HEK293 (cell line): ENCODE measurements around the gene OR9I1.

Experiments used
- CTCF ChIA-PET: fragments of 350-600 bp; formaldehyde crosslinking; extraction: SDS; loops from one replicate; lab custom pipeline; 2021; ENCODE audit warnings: antibody characterized with exemption; lab: Yijun Ruan, JAX
- POLR2A ChIA-PET: fragments of 300-600 bp; formaldehyde crosslinking; extraction: SDS; loops from one replicate; lab custom pipeline; 2020; ENCODE audit warnings: antibody characterized with exemption, inconsistent platforms; lab: Yijun Ruan, JAX
- H3K27ac ChIP-seq: fragments of 200-500 bp; sonication (Bioruptor generic); 2 replicates; pipeline ENCODE4 v1.5.1; 2014; ENCODE audit warnings: low read depth, low read length, control low read depth, inconsistent platforms; ENCODE audit errors: extremely low read depth
- H3K36me3 ChIP-seq, 2 experiments: fragments of 200-500 bp in 1 of 2; sonication (Bioruptor generic) in 1 of 2; 1 replicate in 1 of 2; 2 replicates in 1 of 2; pipeline ENCODE4 v1.5.1; 2014 to 2017; ENCODE audit warnings: inconsistent platforms in 2 of 2, low read length in 2 of 2; ENCODE audit not compliant: control insufficient read depth in 2 of 2, insufficient read depth in 1 of 2
- H3K4me1 ChIP-seq: fragments of 200-500 bp; sonication (Bioruptor generic); 2 replicates; pipeline ENCODE4 v1.5.1; 2014; ENCODE audit warnings: mild to moderate bottlenecking, low read length, inconsistent platforms; ENCODE audit not compliant: control insufficient read depth, insufficient read depth
- H3K4me3 ChIP-seq: 2 replicates; pipeline ENCODE4 v1.5.1; 2011; ENCODE audit warnings: low read depth, mild to moderate bottlenecking, control low read depth, low read length, moderate library complexity
- H3K9me3 ChIP-seq: fragments of 200-500 bp; sonication (Bioruptor generic); 2 replicates; pipeline ENCODE4 v1.5.1; 2014; ENCODE audit warnings: low read depth, low read length, inconsistent platforms; ENCODE audit not compliant: control insufficient read depth, insufficient read depth
- GLI2 ChIP-seq: fragments of 450-650 bp; formaldehyde crosslinking; IDR thresholded peaks from 2 replicates; pipeline ENCODE4; 2017; ENCODE audit warnings: missing biosample characterization, missing genetic modification characterization, low read depth, borderline replicate concordance
- GLIS2 ChIP-seq: fragments of 450-650 bp; formaldehyde crosslinking; IDR thresholded peaks from 2 replicates; pipeline ENCODE4 v1.5.1; 2016; ENCODE audit warnings: missing biosample characterization, missing genetic modification characterization
- HOXD13 ChIP-seq: sonication (generic); formaldehyde crosslinking; IDR thresholded peaks from 2 replicates; pipeline ENCODE4 v1.8.0; 2022; ENCODE audit warnings: missing genetic modification reagents, borderline replicate concordance
- KLF16 ChIP-seq: fragments of 450-650 bp; formaldehyde crosslinking; IDR thresholded peaks from 2 replicates; pipeline ENCODE4 v1.5.1; 2017; ENCODE audit warnings: missing biosample characterization, missing genetic modification characterization
- KLF7 ChIP-seq: fragments of 450-650 bp; formaldehyde crosslinking; IDR thresholded peaks from 2 replicates; pipeline ENCODE4 v1.5.1; 2016; ENCODE audit warnings: missing biosample characterization, missing genetic modification characterization, borderline replicate concordance
- PRDM6 ChIP-seq: fragments of 450-650 bp; formaldehyde crosslinking; IDR thresholded peaks from 2 replicates; pipeline ENCODE4 v1.5.1; 2017; ENCODE audit warnings: missing biosample characterization, missing genetic modification characterization
- TSHZ1 ChIP-seq: fragments of 450-650 bp; formaldehyde crosslinking; IDR thresholded peaks from 2 replicates; pipeline ENCODE4 v1.5.1; 2016; ENCODE audit warnings: missing biosample characterization, missing genetic modification characterization, borderline replicate concordance
- ZBTB17 ChIP-seq: fragments of 450-650 bp; formaldehyde crosslinking; IDR thresholded peaks from 2 replicates; pipeline ENCODE4 v1.5.1; 2016; ENCODE audit warnings: missing biosample characterization, missing genetic modification characterization
- ZBTB20 ChIP-seq: fragments of 450-650 bp; formaldehyde crosslinking; IDR thresholded peaks from 2 replicates; pipeline ENCODE4 v1.5.1; 2016; ENCODE audit warnings: missing biosample characterization, missing genetic modification characterization
- ZBTB48 ChIP-seq: fragments of 450-650 bp; formaldehyde crosslinking; IDR thresholded peaks from 2 replicates; pipeline ENCODE4 v1.5.1; 2016; ENCODE audit warnings: missing biosample characterization, missing genetic modification characterization
- ZBTB7A ChIP-seq: fragments of 450-650 bp; formaldehyde crosslinking; IDR thresholded peaks from 2 replicates; pipeline ENCODE4 v1.5.1; 2016; ENCODE audit warnings: low read depth, missing biosample characterization, missing genetic modification characterization
- ZEB2 ChIP-seq: fragments of 450-650 bp; formaldehyde crosslinking; IDR thresholded peaks from 2 replicates; pipeline ENCODE4 v1.5.1; 2016; ENCODE audit warnings: missing biosample characterization, missing genetic modification characterization
- ZIC2 ChIP-seq: fragments of 450-650 bp; formaldehyde crosslinking; IDR thresholded peaks from 2 replicates; pipeline ENCODE4 v1.5.1; 2016; ENCODE audit warnings: missing biosample characterization, missing genetic modification characterization
- ZNF19 ChIP-seq: fragments of 450-650 bp; formaldehyde crosslinking; IDR thresholded peaks from 2 replicates; pipeline ENCODE4; 2016; ENCODE audit warnings: missing biosample characterization, missing genetic modification characterization, low read depth
- ZNF211 ChIP-seq: fragments of 450-650 bp; formaldehyde crosslinking; IDR thresholded peaks from 2 replicates; pipeline ENCODE4 v1.5.1; 2016; ENCODE audit warnings: low read depth, missing biosample characterization, missing genetic modification characterization
- ZNF23 ChIP-seq: fragments of 450-650 bp; formaldehyde crosslinking; IDR thresholded peaks from 2 replicates; pipeline ENCODE4 v1.5.1; 2016; ENCODE audit warnings: missing biosample characterization, missing genetic modification characterization, borderline replicate concordance
- ZNF292 ChIP-seq: fragments of 450-650 bp; formaldehyde crosslinking; IDR thresholded peaks from 2 replicates; pipeline ENCODE4 v1.5.1; 2016; ENCODE audit warnings: low read depth, missing biosample characterization, missing genetic modification characterization, borderline replicate concordance
- ZNF433 ChIP-seq: fragments of 450-650 bp; formaldehyde crosslinking; IDR thresholded peaks from 2 replicates; pipeline ENCODE4 v1.5.1; 2016; ENCODE audit warnings: missing biosample characterization, missing genetic modification characterization, low read depth
- ZNF529 ChIP-seq: fragments of 450-650 bp; formaldehyde crosslinking; IDR thresholded peaks from 2 replicates; pipeline ENCODE4 v1.5.1; 2017; ENCODE audit warnings: missing genetic modification characterization, missing biosample characterization; ENCODE audit not compliant: insufficient replicate concordance
- ZNF561 ChIP-seq: fragments of 450-650 bp; IDR thresholded peaks from 2 replicates; pipeline ENCODE4 v1.5.1; 2018; ENCODE audit warnings: missing biosample characterization, missing genetic modification characterization, borderline replicate concordance
- ZNF768 ChIP-seq: fragments of 450-650 bp; formaldehyde crosslinking; IDR thresholded peaks from 2 replicates; pipeline ENCODE4 v1.5.1; 2018; ENCODE audit warnings: missing biosample characterization, mild to moderate bottlenecking, missing genetic modification characterization
- ZNF837 ChIP-seq: fragments of 450-650 bp; formaldehyde crosslinking; IDR thresholded peaks from 2 replicates; pipeline ENCODE4 v1.5.1; 2016; ENCODE audit warnings: missing biosample characterization, missing genetic modification characterization
- TF ChIP-seq, protein P1 (sequence below): fragments of 450-650 bp; formaldehyde crosslinking; IDR thresholded peaks from 2 replicates; pipeline ENCODE4 v1.5.1; 2017; ENCODE audit warnings: missing biosample characterization, missing genetic modification characterization
- TF ChIP-seq, protein P2 (sequence below): fragments of 450-650 bp; formaldehyde crosslinking; IDR thresholded peaks from 2 replicates; pipeline ENCODE4; 2016; ENCODE audit warnings: missing biosample characterization, missing genetic modification characterization
- TF ChIP-seq, protein P3 (sequence below): fragments of 450-650 bp; formaldehyde crosslinking; IDR thresholded peaks from 2 replicates; pipeline ENCODE4 v1.5.1; 2016; ENCODE audit warnings: missing biosample characterization, missing genetic modification characterization

OR9I1 gene

GRCh38 chr11:58127350-58127749 lies 2.0 kb upstream of the OR9I1 start (continued):
- TF ChIP-seq KLF7 (tag by site-specific recombination) (no peak), HOXD13 (CRISPR knock-in tag) (no peak)
- TF ChIP-seq, protein P1, sequence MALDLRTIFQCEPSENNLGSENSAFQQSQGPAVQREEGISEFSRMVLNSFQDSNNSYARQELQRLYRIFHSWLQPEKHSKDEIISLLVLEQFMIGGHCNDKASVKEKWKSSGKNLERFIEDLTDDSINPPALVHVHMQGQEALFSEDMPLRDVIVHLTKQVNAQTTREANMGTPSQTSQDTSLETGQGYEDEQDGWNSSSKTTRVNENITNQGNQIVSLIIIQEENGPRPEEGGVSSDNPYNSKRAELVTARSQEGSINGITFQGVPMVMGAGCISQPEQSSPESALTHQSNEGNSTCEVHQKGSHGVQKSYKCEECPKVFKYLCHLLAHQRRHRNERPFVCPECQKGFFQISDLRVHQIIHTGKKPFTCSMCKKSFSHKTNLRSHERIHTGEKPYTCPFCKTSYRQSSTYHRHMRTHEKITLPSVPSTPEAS (tag by site-specific recombination), result no peak

GRCh38 chr11:58121096-58121495 lies 4.2 kb downstream of the OR9I1 start:
- CTCF ChIA-PET, result no interaction called here
- TF ChIP-seq ZBTB48 (no peak), ZIC2 (no peak), ZNF837 (tag by site-specific recombination) (no peak), ZNF23 (no peak), GLIS2 (no peak), ZNF768 (tag by site-specific recombination) (no peak), KLF7 (tag by site-specific recombination) (no peak), ZNF19 (tag by site-specific recombination) (no peak), ZNF433 (tag by site-specific recombination) (no peak), ZNF211 (tag by site-specific recombination) (no peak), GLI2 (tag by site-specific recombination) (no peak), ZNF561 (tag by site-specific recombination) (no peak), ZNF529 (no peak), ZBTB7A (tag by site-specific recombination) (no peak), PRDM6 (tag by site-specific recombination) (no peak), ZBTB20 (tag by site-specific recombination) (no peak)
- TF ChIP-seq, protein P2, sequence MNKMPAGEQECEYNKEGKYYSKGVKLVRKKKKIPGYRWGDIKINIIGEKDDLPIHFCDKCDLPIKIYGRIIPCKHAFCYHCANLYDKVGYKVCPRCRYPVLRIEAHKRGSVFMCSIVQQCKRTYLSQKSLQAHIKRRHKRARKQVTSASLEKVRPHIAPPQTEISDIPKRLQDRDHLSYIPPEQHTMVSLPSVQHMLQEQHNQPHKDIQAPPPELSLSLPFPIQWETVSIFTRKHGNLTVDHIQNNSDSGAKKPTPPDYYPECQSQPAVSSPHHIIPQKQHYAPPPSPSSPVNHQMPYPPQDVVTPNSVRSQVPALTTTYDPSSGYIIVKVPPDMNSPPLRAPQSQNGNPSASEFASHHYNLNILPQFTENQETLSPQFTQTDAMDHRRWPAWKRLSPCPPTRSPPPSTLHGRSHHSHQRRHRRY (tag by site-specific recombination), result no peak
- TF ChIP-seq, all 188 proteins: peak for 0
- Histone ChIP-seq H3K36me3 (no peaks in the 10 kb centered on the region), H3K9me3 (no peaks in the 10 kb centered on the region), H3K4me3 (no peak overlapping the region), H3K4me1 (no peaks in the 10 kb centered on the region), H3K27ac (no peak overlapping the region)
- POLR2A ChIA-PET, result no interaction called here

DNA sequence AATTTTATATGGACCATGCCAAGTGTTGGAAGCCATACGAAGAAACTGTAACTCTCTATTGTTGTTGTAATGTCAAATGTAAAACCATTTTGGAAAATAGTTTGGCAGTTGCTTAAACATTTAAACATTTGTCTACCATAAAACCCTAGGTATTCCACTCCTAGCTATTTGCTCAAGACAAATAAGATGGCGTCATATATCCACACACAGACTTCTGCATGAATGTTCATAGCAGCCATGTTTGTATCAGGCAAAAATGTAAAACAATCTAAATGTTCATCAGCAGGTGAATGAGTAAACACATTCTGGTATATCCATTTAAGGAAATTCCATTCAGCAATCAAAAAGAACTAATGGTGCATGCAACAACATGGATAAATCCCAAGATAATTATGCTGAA lies 27.9 kb downstream of the OR9I1 start:
- Histone ChIP-seq H3K4me1 (no peaks in the 10 kb centered on the region), H3K9me3 (no peaks in the 10 kb centered on the region), H3K36me3 (no peaks in the 10 kb centered on the region), H3K27ac (no peak overlapping the region), H3K4me3 (no peak overlapping the region)
- ChIA-PET CTCF (no interaction called here), POLR2A (no interaction called here)
- TF ChIP-seq, protein P3, sequence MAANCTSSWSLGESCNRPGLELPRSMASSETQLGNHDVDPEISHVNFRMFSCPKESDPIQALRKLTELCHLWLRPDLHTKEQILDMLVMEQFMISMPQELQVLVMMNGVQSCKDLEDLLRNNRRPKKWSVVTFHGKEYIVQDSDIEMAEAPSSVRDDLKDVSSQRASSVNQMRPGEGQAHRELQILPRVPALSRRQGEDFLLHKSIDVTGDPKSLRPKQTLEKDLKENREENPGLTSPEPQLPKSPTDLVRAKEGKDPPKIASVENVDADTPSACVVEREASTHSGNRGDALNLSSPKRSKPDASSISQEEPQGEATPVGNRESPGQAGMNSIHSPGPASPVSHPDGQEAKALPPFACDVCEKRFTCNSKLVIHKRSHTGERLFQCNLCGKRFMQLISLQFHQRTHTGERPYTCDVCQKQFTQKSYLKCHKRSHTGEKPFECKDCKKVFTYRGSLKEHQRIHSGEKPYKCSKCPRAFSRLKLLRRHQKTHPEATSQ, result no peak
- TF ChIP-seq ZEB2 (tag by site-specific recombination), result no peak
- TF ChIP-seq ZNF433 (tag by site-specific recombination), result no peak
- no peak for TF ChIP-seq ZBTB17 (tag by site-specific recombination)
- TF ChIP-seq ZNF19 (tag by site-specific recombination), result no peak
- no peak for TF ChIP-seq TSHZ1
- no peak for TF ChIP-seq KLF16
- no peak for TF ChIP-seq ZNF292 (tag by site-specific recombination)
